Fibroblast of skin of right biceps (primary cell): ENCODE results near the gene ANKDD1B.

Source experiments
- DNase-seq: peaks from one replicate; pipeline ENCODE4 v3.0.0-alpha.2; 2013

ANKDD1B gene

DNA sequence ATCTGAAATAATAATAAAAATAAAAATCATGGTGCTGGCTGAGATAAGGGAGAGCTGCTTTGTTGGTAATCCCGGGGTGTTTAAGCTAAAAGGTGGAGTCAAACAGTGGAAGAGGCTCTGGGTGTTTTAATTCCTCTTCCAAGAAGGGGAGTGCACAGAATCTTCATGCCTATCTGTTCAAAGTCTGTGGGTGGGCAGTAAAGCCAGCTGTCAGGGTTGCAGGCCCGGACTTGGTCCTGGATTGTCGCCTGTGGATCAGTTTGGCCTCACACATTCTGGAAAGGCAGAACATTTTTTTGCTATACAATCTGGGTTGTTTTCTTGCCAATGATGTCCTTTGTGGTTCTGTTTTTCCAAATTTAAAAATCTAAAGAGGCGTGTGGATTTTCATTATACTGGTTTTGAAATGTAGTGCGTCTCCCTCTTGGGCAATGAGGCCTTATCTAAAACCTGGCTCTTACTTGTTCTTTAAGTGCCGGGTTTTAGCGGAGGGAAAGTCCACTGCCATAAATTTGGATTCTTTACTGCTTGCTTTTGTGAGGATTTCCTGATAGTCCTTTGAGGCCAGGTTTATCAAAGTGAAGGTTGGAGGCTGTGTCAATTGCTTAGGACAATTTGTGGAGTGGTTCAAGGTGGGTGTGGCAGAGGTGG lies 5.8 kb downstream of the ANKDD1B start:
- no peak for DNase-seq

DNA sequence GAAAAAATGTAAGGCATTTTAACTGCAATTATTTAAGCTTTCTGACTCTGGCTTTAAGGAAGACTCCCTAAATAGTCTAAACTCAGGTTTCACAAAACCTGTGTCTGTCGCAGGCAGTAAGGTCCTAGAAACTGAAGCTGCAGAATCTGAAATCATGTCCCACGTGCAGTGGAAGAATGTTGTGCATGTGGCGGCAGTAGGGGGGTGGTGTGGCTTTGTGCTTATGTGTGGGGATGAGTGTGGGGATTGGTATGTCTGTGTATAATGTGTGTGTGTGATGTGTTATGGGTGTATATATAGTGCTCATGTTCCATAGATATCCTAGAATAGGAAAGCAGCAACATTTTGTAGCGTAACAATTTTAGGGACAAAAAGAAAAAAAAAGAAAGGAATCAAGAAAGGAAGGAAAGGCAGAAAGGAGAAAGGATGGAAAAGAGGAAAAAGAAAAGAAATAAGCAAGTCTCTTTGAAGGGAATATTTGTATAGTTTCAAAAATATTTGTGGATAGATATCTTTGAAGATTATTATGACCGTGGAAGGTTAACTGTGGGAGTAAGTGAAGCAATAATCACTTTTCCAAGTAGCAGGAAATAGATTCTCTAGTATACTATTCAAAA lies 6.6 kb downstream of the ANKDD1B start:
- DNase-seq: peak; percentile 88

DNA sequence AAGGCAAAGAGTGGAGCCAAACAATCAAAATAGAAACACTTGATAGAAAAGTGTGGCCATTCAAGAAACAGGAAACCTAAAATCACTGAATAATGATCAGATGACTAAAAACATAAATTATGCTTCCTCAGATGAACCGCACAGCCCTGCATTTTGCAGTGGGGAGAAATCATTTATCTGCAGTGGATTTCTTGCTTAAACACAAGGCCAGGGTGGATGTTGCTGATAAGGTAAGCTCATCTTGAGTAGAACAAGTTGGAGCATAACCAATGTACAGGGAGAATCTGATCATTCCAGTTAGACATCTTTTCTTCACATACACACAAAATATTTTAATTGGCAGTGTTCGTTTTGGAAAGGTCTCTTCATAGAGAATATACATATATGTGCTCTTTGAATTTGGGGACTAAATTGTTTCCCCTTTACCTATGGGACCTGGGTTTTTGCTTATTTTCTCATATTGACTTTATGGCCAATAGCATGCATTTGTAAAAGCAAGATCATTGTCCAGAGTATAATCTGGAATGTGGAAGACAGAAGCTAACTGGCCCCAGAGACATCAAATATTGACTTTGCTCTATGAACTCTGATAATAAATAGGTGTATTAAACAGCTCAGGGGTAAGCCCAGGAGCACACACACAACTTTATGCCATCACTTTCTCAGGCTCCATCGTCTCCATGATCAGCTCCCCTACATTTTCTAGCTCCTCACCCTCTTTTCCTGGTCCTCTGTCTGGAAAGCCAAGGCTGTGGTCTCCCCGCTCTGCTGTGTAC lies 9.1 kb downstream of the ANKDD1B start:
- DNase-seq: no peak

DNA sequence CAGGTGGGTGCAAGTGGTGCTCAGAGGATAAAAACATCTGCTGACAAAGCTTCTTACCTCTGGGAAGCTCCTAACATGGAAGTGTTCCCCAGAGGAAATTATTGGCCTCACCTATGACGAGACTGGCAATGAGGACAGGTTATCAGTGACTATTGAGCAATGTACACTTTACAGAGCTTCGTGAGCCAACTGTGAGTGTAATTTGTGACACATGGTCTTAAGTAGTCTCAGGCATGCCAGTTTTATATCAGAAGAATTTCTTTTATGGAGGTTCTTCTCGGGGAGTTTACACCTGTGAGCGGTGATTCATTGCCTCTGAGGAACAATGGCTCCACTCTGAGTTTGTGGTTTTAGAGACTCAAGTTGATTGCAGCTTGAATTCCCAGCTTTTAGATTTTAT lies 11.3 kb downstream of the ANKDD1B start:
- DNase-seq: no peak

DNA sequence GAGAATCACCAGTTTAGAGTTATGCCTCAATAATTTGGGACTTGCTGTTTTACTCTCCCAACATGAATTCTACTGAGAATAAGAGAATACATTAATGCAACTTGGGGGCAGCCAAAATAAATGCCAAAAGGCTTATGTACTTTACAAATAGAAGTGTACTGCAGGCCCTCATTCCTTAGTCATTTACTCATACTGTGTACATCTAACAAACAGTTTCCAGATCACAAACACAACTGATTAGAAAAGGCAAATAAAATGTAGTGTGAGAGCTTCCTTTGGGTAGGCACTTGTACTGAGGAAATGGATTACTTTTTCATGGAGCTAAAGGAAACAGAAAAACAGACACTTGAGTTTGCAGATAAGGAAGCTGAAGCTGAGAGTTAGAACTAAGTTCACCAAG lies 12.6 kb downstream of the ANKDD1B start:
- no peak for DNase-seq

DNA sequence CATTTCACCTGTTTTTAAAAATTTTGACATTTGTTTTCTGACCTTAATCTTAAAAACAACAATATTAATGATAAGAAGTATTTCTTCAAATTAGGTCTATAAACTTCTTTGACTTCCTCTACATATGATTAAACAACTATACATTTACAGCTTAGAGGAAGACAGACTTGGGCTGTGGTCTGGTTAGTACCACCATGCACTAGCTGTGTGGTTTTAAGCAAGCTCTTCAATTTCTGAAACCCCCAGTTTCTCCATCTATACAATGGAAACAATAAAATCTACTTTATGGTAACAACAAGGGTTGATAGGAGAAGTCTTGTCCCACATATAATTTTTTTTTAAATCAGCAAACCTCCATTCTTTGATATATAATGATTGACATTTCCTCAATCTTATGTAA lies 15.7 kb downstream of the ANKDD1B start:
- no peak for DNase-seq

DNA sequence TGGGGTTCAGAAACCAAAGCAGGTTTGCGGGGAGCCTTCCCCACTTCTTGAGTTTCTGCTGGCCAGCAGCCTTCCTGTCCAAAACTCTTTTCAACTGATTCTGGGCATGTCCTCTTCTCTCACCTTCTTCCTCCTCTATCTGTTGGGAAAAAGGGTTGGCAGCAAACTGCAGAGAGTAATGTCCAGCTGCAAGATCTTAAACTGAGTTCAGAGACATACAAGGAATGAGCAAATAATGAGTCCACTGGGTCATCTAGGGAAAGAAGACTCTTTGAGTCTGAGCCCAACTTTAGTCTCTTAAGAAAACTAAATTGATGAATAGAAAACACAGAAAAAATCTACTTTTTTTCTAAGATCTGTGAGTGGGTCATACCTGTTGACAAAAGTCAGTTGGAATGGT lies 16.5 kb downstream of the ANKDD1B start:
- DNase-seq: no peak

DNA sequence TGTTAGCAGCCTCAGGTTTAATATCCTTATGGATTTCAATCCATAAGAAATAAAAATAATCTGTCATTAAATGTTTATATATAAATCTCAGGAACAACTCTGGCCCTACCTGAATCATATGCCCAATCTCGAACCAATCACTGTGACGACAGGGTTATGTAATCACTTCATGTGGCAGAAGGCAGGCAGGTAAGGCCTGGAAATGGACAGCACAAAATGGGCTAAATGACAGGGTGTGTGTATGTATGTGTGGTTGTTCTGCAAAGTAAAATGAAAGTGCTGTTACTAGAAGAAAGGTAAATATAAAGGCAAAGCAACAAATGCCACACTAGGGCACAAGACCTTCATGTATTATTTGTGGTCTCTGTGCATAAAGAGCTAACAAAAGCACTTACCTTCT lies 19.6 kb downstream of the ANKDD1B start:
- DNase-seq: no peak

DNA sequence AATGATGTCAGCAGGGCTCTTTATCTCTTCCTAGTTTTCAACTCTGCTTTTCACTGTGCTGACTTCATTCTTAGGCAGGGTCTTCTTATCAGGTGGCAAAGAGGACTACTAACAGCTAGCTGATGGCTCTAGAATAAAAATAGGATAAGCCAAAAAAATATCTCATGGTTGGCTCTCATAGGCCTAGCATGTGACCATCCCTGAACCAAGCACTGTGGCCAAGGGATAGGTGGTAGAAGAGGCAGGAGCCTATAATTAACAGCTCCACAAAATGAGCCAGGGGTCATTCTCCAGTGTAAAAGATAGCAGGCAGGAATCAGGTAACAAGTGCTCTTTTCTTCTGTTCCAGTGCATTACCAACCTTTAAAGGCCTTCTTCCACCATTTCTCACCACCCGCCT lies 21.1 kb downstream of the ANKDD1B start:
- DNase-seq: no peak

DNA sequence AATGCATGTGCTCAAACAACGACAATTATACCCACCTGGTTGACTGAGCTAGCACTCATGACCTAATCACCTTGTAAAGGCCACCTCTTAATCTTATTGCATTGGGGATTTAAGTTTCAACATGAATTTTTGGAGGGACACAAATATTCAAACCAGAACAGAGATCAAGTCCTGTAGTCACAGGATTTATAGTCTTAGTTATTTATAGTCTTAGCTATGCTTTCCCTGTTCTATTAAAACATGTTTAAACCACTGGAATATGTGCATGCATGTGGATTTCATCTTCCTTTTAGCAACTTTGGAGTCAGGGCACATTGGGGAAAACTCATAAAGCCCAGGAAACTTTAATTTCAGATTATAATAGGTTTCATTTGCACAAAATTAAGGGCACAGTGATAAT lies 26.7 kb downstream of the ANKDD1B start:
- DNase-seq: no peak

DNA sequence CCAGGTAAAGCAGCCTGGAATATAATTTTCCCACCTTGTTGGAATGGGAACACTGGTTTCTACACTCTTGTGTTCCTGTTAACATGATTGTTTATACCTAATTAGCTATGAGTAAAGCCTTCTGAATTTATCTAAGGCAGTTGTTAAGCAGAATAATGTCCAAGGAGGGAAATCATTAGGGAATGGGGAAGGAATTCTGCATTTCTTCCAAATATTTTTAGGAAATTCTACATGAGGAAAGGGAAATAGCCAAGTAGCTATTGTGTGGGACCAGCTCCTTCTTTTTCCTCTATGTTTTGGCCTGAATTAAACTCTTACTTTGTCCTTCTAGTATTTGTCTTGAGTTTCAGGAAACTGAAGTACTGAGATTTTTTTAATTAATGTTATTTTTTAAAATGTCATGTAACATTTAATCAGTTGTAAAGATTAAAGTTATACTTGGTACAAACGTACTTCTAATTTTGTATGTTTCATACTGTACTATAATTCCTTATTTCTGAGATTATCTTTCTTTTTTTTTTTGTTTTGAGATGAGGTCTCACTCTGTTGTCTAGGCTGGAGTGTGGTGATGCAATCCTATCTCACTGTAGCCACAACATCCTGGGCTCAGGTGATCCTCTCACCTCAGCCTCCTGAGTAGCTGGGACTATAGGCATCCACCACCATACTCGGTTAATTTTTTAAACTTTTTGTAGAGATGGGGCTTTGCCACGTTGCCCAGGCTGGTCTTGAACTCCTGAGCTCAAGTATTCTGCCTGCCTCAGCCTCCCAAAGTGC lies 28.5 kb downstream of the ANKDD1B start:
- no peak for DNase-seq

DNA sequence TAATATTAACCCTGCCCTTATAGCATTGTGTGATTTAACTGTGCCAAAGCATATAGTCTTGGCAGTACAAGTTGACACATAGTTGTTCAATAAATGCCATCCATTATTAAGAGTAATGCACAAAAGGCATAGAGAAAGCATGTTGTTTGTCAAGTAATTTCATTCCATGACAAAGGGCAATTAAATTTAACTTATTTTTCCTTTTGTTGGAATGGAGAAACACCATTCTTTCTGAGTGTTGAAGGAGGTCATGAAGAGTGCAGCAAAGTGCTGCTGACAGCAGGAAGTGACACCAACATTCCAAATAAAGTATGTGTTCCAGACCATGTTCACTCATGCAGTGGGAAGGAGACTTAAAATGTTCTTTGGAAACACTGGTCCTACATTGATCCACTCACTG lies 29.1 kb downstream of the ANKDD1B start:
- peak; percentile 94 for DNase-seq

DNA sequence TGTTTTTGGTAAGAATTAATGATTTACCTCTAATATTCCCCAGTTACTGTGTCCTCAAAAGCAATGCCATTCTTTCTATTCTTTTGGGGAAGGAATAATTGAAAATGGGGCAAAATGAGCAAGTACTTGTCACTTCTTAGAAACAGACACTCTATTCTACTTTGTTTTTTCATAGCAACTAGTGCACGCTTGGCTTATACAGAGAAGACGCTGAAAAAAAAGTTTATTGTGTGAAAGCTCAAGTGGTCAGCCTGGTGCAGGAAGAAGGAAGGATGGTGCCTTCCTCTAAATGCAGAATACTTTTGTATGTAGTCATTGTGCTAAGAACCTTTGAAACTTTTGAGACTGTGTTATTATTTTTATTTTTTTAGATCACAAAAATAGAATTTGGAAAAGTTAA lies 29.6 kb downstream of the ANKDD1B start:
- DNase-seq: peak; percentile 16

DNA sequence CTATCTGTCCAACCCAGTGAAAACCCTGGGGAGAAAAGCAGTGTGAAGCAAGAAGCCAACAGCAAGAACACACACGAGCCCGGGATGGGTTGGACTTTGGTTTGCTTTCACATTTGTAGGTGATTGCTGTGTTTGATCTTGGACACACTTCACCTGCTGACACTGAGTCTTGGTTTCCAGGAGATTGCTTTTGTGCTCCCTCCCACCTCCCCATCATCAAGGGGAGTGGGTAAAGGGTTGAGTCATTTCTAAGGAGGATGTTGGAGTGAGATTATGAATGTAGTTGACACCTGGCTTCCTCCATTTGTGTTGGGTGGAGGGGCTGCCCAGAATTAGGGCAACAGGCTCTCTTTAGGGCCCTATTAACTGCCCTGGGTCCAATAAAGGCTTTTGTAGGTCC lies 37.5 kb downstream of the ANKDD1B start:
- DNase-seq: no peak

DNA sequence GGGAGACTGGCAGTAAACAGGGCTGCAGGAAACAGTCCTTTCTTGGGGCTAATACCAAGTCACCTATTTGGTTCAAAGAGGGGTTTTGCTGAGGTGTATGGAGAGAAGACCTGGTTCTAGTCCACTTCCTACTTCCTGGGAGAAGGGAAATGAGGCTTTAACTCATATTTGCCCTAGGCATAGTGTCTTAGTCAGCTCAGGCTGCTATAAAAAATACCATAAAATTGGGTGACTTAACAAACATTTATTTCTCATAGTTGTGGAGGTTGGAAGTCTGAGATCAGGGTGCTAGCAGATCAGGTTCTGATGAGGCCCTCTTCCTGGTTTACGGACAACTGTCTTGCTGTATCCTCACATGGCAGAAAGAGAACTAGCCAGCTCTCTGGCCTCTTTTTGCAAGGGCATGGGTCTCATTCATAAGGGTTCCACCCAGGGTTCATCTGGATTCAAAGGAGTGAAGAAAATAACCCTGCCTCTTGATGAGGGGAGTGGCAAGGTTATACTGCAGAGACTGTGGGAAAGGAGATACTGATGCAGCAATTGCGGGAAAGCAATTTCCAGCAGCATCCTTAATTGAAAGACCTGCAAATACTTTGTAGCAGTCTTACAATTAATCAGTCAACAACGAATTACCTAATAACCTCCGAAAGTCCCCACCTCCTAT lies 40.5 kb downstream of the ANKDD1B start:
- no peak for DNase-seq

DNA sequence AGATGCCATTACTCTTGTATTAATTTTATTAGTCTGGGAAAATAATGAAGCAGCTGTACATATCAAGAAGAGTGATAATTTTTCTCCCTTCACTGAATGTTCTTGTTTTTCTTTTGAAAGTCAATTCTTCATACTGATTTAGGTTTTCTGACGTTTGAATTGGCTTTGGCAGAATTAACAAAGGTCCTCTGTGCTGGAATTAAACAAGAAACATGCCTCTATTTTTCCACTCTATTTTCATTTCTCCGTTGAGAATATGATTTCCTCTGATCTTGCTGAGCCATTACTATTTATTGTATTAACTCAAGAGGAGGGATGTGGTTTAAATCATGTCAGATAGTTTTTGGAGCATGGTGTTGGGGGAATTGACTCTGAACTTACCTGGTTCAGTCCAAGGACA lies 42.3 kb downstream of the ANKDD1B start:
- no peak for DNase-seq

DNA sequence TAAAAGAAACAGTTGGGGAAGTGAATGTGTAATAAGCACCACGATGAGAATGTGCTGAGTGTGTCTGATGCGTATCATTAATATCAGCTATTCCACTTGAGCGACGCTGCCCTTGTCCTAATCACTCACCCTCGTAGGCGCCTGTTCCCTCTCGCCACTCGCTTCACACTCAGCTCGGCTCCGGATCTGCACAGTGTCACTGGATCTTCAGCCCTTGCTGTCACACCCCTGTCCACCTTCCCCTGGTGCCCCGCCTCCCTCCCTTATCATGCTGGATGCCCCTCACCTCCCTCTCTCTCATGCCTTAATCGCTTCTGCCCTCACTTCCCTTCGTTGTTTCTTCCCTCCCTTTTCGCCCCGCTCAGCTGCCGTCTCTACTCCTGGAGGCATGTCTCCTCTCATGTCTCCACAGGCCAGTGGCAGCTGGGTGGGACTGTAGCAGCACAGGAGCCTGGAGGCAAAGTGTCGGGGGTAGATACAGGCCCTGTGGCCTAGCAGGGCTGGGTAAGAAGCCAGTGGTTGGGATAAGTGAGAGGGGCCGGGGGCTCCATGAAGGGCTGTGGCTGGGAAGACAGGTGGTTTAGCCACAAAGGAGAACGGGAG lies 43.5 kb downstream of the ANKDD1B start:
- no peak for DNase-seq

DNA sequence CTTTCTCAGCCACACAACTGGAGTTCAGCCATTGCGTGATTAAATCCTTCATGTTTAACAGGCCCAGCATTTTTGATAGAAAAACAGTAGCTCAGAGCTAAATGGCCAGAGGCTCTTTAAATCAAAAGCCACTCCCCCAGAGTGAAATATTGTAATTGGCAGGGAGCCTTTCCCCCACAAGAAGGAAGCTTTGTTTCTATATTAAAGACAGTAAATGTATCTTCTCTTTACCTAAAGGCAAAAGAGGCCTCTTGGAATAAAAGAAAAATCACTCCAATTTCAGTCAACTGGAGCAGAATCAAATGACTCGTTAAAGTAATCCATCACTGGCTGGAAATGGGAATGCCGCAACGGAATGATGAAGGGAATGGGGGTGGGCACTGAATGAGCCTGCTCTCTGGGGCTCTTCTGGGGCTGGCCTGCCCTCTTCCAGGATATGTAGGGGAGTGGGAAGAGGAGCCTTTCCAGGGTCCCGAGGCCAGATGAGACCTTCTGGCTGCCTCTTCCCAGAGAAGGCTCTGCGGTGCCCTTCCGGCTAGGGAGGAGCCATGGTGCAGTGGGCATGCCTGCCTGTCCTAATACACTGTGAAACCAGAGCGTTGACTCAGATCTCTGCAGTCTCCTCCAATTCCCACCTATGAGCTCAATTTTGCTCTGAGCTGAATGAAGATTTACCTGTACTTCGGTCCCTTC lies 45.2 kb downstream of the ANKDD1B start:
- DNase-seq: peak; percentile 37

DNA sequence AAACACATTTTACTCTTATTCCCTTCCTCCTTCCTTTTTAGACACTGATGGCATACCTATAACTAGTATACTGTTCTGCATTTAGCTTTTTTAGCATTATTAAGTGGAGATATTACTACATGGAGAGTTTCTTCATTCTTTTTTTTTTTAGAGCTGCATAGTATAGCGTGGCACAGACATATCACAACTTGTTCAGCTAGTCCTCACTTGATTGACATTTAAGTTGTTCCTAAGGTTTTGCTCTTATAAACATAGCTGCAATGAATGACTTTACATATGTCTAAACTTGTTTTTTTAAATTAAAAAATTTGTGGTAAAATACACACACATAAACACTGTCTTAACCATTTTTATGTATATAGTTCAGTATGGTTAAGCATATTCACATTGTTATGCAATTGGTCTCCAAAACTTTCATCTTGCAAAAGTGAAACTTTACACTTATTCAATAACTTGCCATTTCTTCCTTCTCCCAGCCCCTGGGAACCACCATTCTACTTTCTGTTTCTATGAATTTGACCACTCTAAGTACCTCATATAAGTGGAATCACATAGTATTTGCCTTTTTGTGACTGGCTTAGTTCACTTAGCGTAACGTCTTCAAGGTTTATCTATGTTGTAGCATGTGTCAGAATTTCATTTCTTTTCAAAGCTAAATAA lies 48.7 kb downstream of the ANKDD1B start:
- no peak for DNase-seq

DNA sequence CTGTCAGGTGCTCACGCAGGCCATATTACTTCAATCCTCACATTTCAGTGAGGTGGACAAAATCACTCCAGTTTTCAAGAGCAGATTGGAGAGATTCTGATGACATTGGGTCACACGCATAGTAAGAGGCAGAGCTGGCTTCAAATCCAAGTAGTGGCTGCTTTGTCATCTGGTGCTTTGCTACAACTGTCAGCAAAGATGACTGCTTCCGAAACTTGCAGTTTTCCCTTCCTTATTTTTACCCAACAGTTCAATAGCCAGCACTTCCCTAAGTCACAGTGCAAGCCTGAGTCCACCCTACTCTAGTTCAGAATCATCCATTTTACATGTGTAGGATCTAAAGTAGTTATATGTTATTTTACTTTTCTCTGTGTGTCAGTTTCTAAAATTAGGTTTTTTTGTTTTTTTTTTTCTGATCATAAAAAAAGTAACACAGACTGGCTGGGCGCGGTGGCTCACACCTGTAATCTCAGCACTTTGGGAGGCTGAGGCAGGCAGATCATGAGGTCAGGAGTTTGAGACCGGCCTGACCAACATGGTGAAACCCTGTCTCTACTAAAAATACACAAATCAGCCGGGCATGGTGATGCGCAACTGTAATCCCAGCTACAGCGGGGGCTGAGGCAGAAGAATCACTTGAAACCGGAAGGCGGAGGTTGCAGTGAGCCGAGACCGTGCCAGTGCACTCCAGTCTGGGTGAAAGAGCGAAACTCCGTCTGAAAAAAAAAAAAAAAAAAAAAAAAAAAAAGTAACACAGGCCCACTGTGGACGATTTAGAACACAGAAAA lies 49.6 kb downstream of the ANKDD1B start:
- no peak for DNase-seq

DNA sequence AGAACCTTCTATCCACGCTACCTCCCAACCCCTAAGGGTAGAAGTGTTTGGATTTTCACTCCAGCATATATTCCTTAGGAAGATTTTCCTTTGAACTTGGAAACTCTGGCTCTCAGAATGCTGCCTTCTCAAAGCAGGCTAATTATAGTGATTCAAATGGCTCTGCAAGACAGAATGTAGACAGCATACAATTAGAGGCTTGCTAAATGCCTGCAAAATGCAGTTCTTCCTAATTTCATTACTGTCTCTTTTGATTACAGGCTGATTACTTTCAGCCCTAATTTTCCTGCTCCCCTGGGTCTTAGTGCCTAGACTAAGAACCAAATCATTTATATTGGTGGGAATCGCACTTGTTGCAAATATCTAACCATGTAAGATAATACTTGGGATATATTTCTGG lies 50.8 kb downstream of the ANKDD1B start:
- DNase-seq: no peak
